Smooth muscle cell (in vitro differentiated cells): ENCODE measurements around the gene CRIP1. TPM values are rescaled to one million over a fixed set of nuclear protein-coding genes. Genes with fewer than 3 reads are reported as not detected.
A peak's percentile ranks its signal among the peaks of the same experiment; 100 is the strongest.

Experiments
- DNase-seq: peaks from one replicate; lab custom pipeline; 2025; ENCODE audit not compliant: unreplicated experiment; lab: John Stamatoyannopoulos, UW
- H2AFZ ChIP-seq: fragments of 200-600 bp; sonication (generic); 2 replicates; pipeline ENCODE4 v1.6.0; 2016; ENCODE audit warnings: antibody characterized with exemption, low read depth, mild to moderate bottlenecking
- H3F3A ChIP-seq: fragments of 200-600 bp; sonication (generic); 2 replicates; pipeline ENCODE4 v1.6.0; 2017; ENCODE audit warnings: antibody characterized with exemption, low read depth
- H3K27ac ChIP-seq: fragments of 200-600 bp; sonication (generic); 2 replicates; pipeline ENCODE4 v1.5.1; 2016; ENCODE audit warnings: low read depth, mild to moderate bottlenecking
- H3K27me3 ChIP-seq: fragments of 200-600 bp; sonication (generic); 2 replicates; pipeline ENCODE4 v1.6.1; 2016; ENCODE audit warnings: low read depth, mild to moderate bottlenecking
- H3K36me3 ChIP-seq: fragments of 200-600 bp; sonication (generic); 2 replicates; pipeline ENCODE4 v1.5.1; 2016; ENCODE audit warnings: low read depth
- H3K4me1 ChIP-seq: fragments of 200-600 bp; sonication (generic); 2 replicates; pipeline ENCODE4 v1.5.1; 2016; ENCODE audit warnings: low read depth
- H3K4me2 ChIP-seq: fragments of 200-600 bp; sonication (generic); 2 replicates; pipeline ENCODE4 v1.6.0; 2016; ENCODE audit warnings: mild to moderate bottlenecking
- H3K4me3 ChIP-seq: fragments of 200-600 bp; sonication (generic); 2 replicates; pipeline ENCODE4 v1.5.1; 2016; ENCODE audit warnings: mild to moderate bottlenecking
- H3K79me2 ChIP-seq: fragments of 200-600 bp; sonication (generic); 2 replicates; pipeline ENCODE4 v1.6.0; 2016; ENCODE audit warnings: low read depth, mild to moderate bottlenecking
- H3K9ac ChIP-seq: fragments of 200-600 bp; sonication (generic); 2 replicates; pipeline ENCODE4 v1.6.0; 2016; ENCODE audit warnings: low read depth
- H3K9me3 ChIP-seq: fragments of 200-600 bp; sonication (generic); replicated peaks from 2 replicates; pipeline ENCODE4 v1.5.1; 2016; ENCODE audit warnings: low read depth
- H4K20me1 ChIP-seq: fragments of 200-600 bp; sonication (generic); 2 replicates; pipeline ENCODE4 v1.6.0; 2016; ENCODE audit warnings: low read depth
- CTCF ChIP-seq: fragments of 200-600 bp; sonication (generic); IDR thresholded peaks from 2 replicates; pipeline ENCODE4 v1.5.1; 2017; ENCODE audit warnings: borderline replicate concordance, mild to moderate bottlenecking, antibody characterized with exemption; ENCODE audit not compliant: insufficient read depth, poor library complexity, severe bottlenecking
- WGBS: methylation state at CpG from one replicate; pipeline ENCODE4 v1.1.7; 2016; ENCODE audit warnings: low lambda C conversion rate; 5-methylcytosine and 5-hydroxymethylcytosine counted together
- polyA plus RNA-seq: library from polyadenylated mRNA; unstranded; fragments of >200 nt; fragmentation: Nextera tagmentation; extraction: Ambion mirVana; gene quantifications from 2 replicates; pipeline ENCODE4 v1.2.1, GENCODE V29; 2016
- total RNA-seq: library from RNA; depleted of rRNA; stranded (reverse); fragments of >200 nt; gene quantifications from 2 replicates; pipeline ENCODE4 v1.2.3, GENCODE V29; 2014

The CRIP1 gene
- total and polyA plus RNA-seq, 2 experiments from 2014 or later = 4.9 to 31.8 TPM

- H3K4me2 ChIP-seq = peak within 1 kb of the TSS; percentile 81
- H3K27me3 ChIP-seq = no peaks in the 10 kb centered on the region
- no peaks in the 10 kb centered on the region for H4K20me1 ChIP-seq
- H3K36me3 ChIP-seq = no peaks in the 10 kb centered on the region
- H3K79me2 ChIP-seq = no peaks in the 10 kb centered on the region
- H3K4me3 ChIP-seq = peak within 1 kb of the TSS; percentile 40
- no peaks in the 10 kb centered on the region for H3F3A ChIP-seq
- 42% methylated on average over 24 of the region's 88 CpGs for WGBS
- H3K27ac ChIP-seq = no peak within 1 kb of the TSS
- no peaks in the 10 kb centered on the region for H3K9me3 ChIP-seq
- no peak for TF ChIP-seq CTCF
- DNase-seq = no peak
- H3K9ac ChIP-seq = no peak within 1 kb of the TSS
- H3K4me1 ChIP-seq = no peaks in the 10 kb centered on the region
- H2AFZ ChIP-seq = peak within 1 kb of the TSS; percentile 81
These were observed 39.4 kb downstream of the CRIP1 start, which contains the start of gene TMEM121 for GRCh38 chr14:105525861-105526775. Gene TMEM121 (plus strand): TSS chr14:105526583. CDS start chr14:105528835, 2,252 bp downstream.

GRCh38 chr14:105526776-105527380, 40.2 kb downstream of the CRIP1 start:
- no peaks in the 10 kb centered on the region for H3K4me1 ChIP-seq
- peak overlapping the region; percentile 81 for H3K4me2 ChIP-seq
- no peak overlapping the region for H2AFZ ChIP-seq
- H3F3A ChIP-seq = no peaks in the 10 kb centered on the region
- H3K36me3 ChIP-seq = no peaks in the 10 kb centered on the region
- H3K9me3 ChIP-seq = no peaks in the 10 kb centered on the region
- no peaks in the 10 kb centered on the region for H3K79me2 ChIP-seq
- no peak overlapping the region for H3K9ac ChIP-seq
- WGBS = 85% methylated on average over 20 of the region's 48 CpGs
- no peaks in the 10 kb centered on the region for H4K20me1 ChIP-seq
- no peak overlapping the region for H3K27ac ChIP-seq
- H3K4me3 ChIP-seq = peak overlapping the region; percentile 40
- H3K27me3 ChIP-seq = no peaks in the 10 kb centered on the region
- DNase-seq = no peak
- no peak for TF ChIP-seq CTCF

- H3K27ac ChIP-seq = no peak overlapping the region
- no peak overlapping the region for H2AFZ ChIP-seq
- H3K27me3 ChIP-seq = no peaks in the 10 kb centered on the region
- H4K20me1 ChIP-seq = no peaks in the 10 kb centered on the region
- no peaks in the 10 kb centered on the region for H3K36me3 ChIP-seq
- H3K9me3 ChIP-seq = no peaks in the 10 kb centered on the region
- no peaks in the 10 kb centered on the region for H3K79me2 ChIP-seq
- 78% methylated on average over 17 of the region's 23 CpGs for WGBS
- H3K4me1 ChIP-seq = no peaks in the 10 kb centered on the region
- no peak for DNase-seq
- H3K4me2 ChIP-seq = peak overlapping the region; percentile 81
- no peaks in the 10 kb centered on the region for H3F3A ChIP-seq
- H3K4me3 ChIP-seq = peak overlapping the region; percentile 40
- H3K9ac ChIP-seq = no peak overlapping the region
- no peak for TF ChIP-seq CTCF
These were observed 40.7 kb downstream of the CRIP1 start for GRCh38 chr14:105527381-105527825.
